Stimulated activated CD8-positive, alpha-beta memory T cell treated with anti-CD3 and anti-CD28 coated beads, Interleukin-4, amount 100 ng/mL, for 24 hours (primary cell): ENCODE results near the gene CLPTM1L.

ENCODE experiments used
- DNase-seq: peaks from one replicate; pipeline ENCODE4 v3.0.0-alpha.2; 2020; ENCODE audit warnings: low read depth

CLPTM1L gene

DNA sequence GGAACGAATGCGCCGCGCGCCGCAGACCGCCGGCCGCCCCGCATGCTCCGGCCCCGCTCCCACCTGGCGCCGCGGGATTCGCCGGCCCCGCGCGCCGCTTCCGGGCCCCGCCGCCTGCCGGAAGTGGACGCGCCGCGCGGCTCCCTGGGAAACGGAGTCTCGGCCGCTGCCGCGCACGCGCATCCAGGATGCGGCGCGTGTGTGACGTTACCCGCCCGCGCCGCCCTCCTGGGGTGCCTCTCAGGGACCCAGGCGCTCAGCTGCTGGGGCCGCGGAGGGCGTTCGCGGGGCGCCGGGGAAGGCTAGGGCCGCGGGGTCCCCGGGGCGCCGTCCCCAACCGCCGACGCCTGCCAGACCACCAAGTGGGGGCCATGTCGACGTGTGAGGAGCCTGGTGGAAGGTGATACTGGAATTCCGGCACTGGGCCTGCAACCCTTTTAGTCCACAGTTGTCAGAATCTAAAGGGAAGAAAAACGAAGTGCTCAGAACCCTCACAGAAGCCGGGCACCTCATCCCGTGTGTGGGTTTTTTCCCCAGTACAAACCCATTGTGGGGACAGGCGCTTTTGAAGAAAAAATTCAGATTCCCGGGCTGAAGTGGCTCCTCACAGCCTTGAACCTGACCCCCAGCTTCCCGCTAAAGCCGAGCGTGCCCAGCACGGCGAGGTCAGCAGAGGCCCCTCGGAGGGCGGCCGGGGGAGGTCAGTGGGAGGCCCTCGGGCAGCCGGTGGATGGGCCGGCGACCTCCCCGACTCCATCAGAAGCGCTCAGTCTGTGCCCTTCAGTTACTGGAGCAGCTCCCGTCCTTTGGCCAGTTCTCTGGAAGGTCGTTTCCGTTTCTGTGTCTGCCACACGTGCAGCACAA is at the start of gene CLPTM1L:
CLPTM1L (minus strand) TSS at position 125 of the 864 bp plus-strand sequence. CDS start 258 bp downstream, outside the sequence.
- DNase-seq = peak; percentile 83

DNA sequence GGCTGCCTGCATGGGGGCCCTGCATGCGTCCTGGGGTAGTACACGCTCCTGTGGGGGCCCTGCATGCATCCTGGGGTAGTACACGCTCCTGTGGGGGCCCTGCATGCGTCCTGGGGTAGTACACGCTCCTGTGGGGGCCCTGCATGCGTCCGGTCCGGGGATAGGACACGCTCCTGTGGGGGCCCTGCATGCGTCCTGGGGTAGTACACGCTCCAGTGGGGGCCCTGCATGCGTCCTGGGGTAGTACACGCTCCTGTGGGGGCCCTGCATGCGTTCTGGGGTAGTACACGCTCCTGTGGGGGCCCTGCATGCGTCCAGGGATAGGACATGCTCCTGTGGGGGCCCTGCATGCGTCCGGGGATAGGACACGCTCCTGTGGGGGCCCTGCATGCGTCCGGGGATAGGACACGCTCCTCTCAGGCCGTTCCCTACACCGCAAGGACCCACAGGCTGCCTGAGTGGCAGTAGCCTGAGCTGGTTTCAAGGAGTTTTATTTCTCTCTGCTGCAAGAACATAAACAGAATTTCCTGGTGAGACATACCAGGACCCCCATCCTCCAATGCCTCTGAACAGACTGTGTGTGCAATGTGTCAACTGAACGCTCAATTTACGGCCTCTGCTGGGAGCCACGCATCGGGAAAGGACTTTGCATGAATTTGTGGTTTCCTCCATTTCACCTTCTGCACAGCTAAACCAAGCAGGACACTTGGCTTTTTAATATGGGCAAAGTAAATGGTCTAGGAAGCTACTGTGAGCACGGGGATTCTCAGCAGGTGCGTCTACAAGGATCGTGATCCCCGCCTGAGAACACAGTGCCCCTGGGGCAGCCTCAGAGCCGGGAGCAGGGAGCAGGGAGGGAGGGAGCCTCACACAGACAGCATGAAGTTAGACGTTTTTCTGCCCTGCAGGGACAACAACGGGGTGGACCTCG is 48.9 kb upstream of the CLPTM1L start:
- DNase-seq = no peak

DNA sequence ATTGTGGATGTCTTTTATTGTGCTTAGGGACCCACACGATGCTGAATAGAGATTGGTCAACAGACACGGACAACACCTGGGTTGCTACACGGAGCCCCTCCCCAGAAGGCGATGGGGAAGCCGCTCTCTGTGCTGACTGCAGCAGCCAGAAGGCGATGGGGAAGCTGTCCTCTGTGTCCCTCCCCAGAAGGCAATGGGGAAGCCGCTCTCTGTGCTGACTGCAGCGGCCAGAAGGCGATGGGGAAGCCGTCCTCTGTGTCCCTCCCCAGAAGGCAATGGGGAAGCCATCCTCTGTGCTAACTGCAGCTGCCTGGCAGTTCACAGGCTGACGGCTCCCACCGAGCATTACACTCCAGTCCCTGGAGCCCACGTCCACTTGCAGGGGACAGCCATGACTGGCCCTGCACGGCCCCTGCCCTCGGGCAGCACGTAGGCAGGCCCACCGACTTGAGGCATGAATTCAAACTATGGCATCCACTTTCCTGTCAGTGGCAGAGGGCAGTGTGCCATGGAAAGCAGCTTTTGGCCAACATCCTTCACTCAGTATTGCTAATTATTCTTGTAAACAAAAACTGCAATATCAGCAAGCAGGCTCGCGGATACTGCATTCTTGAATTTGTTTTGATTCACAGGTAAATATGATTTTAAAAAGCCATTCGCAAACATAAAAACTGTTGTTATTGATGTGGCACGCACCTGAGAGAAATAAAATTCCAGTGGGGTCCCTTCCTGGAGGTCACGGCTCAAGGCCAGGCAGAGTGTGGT is 48.1 kb upstream of the CLPTM1L start:
- DNase-seq = no peak

DNA sequence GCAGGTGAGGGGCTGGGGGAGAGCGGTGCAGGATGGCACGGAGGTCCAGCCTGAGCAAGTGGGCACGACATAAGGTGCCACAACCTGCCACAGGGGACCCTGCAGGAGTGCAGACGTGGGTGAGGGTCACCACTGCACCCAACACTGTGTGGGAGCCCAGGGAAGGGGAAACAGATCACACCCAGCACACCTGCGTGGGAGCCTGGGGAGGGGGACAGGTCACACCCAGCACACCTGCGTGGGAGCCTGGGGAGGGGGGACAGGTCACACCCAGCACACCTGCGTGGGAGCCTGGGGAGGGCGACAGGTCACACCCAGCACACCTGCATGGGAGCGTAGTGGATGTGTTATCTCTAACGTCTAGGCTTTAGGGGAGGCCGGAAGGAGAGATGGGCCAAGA is 47.4 kb upstream of the CLPTM1L start:
- DNase-seq = no peak

DNA sequence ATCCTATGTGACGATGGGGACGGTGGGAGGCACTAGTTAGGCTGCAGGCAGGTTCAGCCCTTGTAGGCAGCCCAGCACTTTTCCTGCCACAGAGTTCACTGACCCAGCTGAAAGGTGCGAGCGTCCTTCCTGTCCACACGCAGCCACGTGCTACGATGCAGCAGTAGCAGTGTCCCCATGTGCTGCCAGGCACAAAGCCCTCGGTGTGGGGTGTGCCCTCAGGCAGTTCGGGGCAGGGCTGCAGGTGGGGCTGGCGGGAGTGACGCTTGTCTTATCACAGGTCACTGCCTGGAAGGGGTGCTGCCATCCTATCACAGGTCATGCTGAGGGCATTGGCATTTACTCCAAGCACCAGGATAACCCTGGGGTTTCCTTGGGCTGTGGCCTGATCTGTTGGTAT is 46.8 kb upstream of the CLPTM1L start:
- no peak for DNase-seq

- no peak for DNase-seq
These were observed 46.1 kb upstream of the CLPTM1L start for GRCh38 chr5:1390861-1391600.

DNA sequence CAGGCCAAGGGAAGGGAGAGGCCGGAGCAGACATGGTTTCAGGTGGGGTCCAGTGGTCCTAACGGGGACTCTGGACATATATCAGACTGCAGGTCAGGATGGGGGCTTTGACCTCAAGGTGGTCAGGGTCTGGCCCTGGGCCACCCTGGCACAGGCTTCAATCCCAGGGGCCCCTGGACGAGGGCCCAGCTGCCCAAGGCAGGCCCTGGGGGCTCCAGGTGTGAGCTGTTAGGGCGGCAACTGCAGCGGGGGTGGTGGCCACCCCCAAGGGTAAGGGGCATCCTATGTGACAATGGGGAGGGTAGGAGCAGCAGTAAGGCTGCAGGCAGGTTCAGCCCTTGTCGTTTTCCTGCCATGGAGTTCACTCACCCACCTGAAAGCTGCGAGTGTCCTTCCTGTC is 45.4 kb upstream of the CLPTM1L start:
- no peak for DNase-seq

DNA sequence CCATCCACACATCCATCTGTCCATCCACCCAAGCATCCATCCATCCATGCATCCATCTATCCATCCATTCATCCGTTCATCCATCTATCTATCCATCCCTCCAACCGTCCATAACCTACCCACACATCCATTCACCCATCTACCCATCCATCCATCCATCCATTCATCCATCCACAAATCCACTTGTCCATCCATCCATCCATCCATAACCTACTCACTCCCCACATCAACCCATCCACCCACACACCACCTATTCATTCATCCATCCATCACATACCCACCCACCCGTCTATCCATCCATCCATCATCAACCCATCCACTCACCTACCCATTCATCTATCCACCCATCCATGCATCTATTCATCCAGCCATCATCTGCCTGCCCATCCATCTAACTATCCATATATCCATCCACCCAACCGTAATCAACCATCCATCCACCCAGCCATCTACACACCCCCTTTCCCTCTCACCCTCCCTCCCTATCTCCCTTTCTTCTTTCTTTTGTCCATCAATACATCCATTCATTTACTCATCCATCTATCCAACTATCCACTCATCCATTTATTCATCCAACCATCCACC is 43.6 kb upstream of the CLPTM1L start:
- DNase-seq = no peak

DNA sequence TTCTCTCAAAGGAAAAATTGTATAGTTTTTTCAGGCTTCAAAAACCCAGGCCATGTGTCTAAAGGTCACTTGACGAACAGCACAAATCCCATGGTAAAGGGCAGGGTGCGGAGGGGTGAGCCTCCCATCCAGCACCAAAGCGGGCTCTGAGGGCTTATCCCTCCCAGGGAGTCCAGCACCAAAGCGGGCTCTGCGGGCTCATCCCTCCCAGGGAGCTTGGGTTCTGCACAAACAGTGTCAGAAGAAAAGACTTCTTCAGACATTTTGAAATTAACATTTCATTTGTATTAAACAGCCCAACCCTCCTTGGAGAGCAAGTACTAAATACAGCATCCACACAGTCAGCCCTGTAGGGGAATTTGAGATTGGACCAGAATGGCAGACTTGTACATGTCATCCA is 43.0 kb upstream of the CLPTM1L start:
- DNase-seq = no peak

DNA sequence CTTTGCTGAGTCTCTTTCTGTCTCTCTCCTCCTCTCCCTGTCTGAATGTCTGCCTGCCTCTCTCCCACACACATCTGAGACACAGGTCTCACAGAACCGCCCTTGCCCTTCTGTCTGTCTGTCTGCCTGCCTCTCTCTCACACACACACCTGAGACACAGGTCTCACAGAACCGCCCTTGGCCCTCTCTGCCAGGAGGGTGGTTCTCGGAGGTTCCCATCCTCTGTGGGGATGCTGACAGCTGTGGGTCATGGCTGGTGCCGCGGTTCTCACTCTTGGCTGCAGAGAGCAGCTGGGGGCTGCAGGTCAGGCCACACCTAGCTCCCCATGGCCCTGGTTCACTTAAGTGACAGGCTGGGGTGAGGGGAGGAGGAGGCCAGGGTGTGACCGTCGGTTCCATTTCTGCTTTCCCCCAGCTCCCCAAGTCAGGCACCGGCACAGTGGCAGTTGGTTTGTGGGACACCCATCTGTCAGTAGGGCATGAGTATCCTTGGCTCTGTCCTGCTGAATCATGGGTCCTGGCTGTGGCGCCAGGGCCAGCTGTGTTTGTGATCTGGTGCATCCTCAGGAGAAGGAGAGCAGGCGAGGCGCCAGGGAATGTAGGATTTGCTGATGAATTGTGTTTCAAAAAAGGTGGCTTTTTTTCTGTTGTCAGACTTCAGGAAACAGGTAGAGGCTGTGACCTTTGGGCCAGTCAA is 42.3 kb upstream of the CLPTM1L start:
- no peak for DNase-seq

- DNase-seq = peak; percentile 37
These were observed 41.4 kb upstream of the CLPTM1L start for GRCh38 chr5:1386274-1386717.

- peak; percentile 79 for DNase-seq
These were observed 40.7 kb upstream of the CLPTM1L start for GRCh38 chr5:1385395-1386273.

DNA sequence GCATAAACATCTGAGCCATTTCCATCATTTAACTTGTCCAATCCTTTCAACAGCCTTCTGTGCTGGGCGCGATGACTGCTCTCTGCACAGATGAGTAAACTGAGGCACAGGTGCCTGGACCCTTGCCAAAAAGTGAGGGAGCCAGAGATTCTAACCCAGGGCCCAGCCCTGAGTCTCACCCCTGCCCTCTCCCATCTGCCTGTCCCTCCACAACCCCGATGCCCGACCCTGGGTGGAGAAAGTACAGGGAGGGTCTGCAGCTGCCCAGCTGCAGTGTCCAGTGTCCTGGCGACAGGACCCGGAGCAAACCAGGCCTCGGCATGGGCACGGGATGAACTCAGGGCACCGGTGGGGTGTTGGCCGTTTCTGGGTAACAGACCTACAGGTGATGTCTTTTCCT is 39.6 kb upstream of the CLPTM1L start:
- DNase-seq = no peak

GRCh38 chr5:1383886-1384401 is 39.0 kb upstream of the CLPTM1L start:
- DNase-seq = no peak

- DNase-seq = no peak
These were observed 38.4 kb upstream of the CLPTM1L start for GRCh38 chr5:1383344-1383743.

DNA sequence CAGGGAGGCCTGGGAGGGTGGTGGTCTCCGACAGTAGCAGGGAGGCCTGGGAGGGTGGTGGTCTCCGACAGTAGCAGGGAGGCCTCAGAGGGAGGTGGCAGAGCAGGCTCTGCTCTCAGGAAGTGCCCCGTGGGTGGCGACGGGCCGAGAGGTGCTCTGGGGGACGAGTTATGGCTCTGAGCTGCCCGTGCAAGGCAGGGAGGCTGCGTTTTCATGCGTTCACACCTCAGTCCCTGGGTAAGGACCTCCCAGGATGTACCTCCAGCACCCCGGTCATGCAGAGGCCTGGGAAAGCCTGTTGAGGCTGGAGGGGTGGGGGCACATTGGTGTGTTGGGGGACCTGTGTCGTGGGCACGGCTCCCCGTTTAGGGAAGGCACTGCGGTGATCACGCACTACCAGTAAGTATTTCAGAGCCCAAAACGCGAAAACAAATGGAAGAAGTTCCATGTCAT is 37.4 kb upstream of the CLPTM1L start:
- no peak for DNase-seq

DNA sequence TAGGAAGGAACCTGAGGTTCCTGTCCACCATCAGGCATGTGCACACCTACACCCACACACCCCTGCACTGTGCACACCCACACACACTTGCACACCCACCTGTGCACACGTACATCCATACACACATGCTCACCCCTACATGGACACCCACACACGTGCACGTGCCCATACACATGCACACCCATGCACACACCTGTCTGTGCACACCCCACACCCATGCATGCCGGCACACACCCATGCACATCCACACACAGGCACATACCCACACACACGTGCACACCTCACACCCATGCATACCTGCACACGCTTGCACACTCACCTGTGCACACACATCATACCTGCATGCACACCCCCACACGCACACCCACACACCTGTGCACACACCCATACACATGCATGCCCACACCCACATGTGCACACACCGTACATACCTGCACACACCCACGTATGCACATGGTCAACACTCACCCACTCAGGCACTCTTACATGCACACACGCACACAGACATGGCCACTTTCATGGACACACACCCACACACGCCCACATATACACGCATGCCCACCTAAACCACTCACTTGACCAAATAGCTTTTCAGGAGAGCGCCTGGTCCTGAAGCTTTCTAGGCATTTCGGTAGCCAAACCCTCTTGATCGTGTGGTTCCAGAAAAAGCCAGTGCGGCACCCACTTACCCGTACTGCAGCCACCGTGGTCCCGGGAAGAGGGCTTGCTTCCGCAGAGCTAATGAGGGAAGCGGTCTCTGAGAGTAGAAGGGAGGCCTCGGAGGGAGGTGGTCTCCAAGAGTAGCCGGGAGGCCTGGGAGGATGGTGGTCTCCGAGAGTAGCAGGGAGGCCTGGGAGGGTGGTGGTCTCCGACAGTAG is 36.7 kb upstream of the CLPTM1L start:
- DNase-seq = no peak

GRCh38 chr5:1380910-1381309 is 36.0 kb upstream of the CLPTM1L start:
- DNase-seq = no peak
